ELR (cell line): Measurements from ENCODE around the gene SSPN.
"Not testable (repeated sequence)": the region's sequence is repeated elsewhere in the genome, so short reads cannot be mapped to it uniquely, and the experiment has no call there.

Source experiments
- DNase-seq: peaks from one replicate; pipeline ENCODE4 v3.0.0-alpha.2; 2015; ENCODE audit warnings: low read depth

Gene SSPN

GRCh38 chr12:26229910-26230309 is 34.5 kb downstream of the SSPN start:
- no peak for DNase-seq

GRCh38 chr12:26231470-26231869 is 36.1 kb downstream of the SSPN start:
- DNase-seq: no peak

DNA sequence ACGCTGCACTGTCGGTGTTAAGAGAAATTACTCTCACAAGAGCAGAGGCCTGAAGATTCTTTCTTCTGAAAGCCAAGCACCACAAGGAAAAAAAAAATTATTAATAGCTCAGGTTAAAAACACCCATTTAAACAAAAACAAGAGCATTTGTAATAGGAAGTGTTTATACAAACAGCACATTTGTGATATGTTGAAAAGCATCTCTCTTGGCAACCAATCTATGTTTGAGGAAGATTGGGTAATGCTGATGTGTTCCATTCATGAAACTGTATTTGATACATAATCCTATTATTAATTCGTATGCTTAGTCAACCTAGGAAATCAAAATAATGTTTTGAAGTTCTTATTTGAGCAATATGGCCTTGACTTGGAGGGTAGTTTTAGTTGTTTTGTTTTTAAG is 36.5 kb downstream of the SSPN start:
- no peak for DNase-seq

DNA sequence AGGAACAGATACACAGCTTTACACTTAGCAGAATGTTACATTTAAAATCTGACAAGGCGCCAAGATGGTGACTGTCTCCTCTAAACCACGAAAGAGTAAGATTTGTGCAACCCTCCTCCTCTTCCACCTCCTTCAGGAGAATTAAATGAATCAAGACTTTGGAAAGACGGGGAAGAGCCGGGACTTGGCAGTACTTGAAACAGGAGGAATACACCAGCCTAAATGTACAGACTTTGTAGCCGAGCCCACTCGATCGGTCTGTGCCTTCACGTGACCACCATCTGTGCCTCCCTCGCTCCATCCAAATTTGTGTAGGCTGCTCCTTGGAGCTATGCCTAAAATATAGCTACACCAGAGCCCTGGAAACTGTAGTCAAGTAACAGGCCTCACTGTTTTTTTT is 38.3 kb downstream of the SSPN start:
- peak; percentile 10 for DNase-seq

GRCh38 chr12:26235465-26235864 is 40.1 kb downstream of the SSPN start:
- not testable (repeated sequence) for DNase-seq

DNA sequence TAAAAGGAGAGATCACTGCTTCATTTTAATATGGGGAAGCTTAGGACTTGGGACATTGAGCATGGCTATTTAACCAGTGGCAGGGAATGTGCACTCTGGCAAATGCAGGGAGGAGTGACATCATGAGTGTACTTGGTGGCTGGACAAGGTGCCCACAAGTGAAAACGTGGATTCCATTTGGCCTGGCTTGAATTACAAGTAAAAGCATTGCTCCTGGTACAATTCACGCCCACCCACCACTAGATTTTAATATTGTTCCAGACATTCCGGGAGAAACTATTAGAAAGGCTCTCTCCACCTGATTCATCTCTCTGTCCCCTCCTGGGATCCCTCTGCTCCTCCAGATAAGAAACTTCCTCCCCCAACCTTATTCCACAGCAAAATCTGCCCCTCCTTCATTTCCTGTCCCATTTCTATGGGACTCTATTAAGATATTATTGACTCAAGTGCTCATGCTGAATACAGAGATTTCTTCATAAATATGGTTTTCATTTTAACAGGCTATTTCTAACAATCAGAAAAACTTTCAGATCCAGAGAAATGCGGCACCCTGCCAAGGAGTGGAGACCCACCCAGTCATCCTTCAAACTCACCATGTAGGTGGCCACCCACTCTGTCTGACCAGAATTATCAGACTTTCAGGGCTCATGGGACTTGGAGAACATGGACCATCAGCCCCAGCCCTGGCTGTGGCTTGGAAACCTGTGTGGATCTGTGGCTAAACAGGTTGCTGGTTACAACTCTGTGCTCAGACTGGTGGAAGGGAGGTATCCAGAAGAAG is 43.2 kb downstream of the SSPN start:
- DNase-seq: no peak

DNA sequence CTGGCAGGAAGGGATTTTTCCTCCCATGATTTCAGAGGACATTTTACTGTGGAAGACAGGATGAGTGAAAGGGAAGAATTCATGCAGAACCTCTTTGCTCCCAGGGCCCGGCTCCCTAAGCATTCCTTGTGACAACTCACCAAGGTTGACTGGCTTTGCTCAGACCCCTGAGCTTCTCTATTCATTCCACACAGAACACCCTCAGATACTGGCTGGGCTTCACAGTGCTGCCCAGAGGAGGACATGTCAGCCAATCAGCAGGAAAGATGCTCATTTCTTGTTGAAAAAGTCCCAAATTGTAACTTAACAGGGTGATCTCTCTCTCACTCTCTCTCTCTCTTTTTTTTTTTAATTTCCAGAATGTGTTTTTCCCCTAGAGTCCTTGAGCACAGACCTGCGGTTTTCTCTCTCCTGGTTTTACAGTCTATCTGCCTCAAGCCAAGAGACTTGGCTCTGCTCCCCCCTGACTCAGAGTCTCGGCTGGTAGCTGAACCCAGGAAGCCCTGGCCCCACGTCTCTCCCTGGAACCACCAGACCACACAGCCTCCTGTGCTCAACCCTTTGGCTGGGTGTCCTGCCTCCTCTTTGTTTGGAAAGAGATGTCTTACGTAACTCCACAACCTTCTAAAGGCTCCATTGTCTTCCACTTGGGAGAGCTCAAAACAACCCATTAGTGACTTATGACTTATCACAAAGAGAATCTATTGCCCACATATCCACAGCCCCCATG is 43.9 kb downstream of the SSPN start:
- peak; percentile 81 for DNase-seq

DNA sequence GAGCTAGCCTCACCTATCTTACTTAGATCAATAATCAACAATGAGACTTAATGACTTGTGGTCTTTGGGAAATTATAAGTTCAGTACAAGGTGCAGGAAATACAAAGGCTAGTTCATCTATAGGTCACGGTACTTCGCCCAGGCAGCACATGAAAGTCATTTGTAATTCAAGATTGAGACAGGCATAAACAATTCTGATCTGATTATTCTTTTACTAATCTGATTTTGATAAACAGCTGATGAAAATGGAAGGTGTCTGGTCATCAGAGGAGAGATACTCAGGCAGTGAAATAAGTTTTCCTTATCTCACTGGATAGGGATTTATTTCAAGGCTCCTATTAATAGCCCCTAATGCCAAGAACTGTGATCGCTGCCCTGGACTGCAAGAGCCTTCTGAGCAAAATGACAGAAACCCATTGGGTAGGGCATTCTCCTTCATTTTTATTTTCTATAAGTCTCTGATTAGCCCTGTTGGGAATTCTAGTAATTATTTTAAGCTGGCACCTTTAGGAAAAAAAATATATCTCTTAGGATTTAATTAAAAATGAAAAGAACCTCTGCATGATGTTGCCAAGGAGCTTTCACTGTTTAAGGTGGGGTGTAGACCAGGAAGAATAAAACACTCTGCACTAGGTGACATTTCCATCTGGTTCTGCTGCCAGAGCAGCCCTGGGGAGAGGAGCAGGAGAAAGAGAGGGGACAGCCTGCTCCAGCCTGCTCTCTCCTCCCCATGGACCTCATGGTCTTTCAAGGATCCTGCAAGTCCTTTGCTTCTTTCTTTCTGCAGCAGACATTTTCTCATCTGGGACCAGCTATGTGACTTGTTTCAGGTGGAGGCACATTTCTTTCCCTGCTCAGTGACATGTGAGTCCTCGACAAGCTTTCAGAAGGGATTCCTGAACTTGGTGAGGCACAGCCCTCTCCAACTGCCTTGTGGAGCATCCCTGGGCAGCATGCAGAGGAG is 44.8 kb downstream of the SSPN start:
- DNase-seq: no peak

- no peak for DNase-seq
These were observed 45.7 kb downstream of the SSPN start for GRCh38 chr12:26241080-26241479.

DNA sequence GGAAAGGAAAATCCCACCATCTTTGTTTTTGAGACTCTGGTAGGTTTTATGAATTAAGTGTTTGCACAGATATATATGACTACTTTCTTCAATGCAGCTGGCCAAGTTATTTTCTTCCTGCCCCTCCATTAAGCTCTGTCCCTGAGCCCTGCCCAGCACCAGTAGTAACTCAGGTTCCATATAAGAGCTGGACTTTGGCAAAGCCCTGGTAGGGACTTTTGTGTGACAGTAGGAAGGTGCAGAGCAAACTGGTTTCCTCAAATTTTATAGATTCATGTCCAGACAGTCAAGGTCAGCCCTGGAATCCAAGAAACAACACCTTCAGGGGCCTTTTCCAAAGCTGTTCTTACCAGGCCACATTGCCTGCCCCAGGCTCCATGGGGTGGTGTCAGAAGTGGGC is 47.3 kb downstream of the SSPN start:
- no peak for DNase-seq

DNA sequence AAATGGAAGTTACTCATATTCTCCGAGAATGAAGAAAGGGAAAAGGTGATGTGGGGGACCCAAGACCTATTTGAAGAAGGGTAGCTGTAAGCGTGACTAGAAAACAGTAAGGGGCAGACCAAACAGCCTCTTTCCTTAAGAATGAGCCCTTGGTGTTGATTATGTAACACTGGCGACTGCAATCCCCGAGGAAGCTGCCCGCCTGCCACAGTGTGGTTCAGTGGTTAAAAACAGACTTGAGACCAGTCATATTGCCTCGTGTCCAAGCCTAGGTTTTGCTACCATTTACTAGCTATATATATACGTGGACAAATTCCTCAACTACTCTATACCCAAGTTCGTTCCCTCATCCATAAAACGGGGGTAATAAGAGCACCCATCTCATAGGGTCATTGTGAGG is 49.1 kb downstream of the SSPN start:
- DNase-seq: no peak

DNA sequence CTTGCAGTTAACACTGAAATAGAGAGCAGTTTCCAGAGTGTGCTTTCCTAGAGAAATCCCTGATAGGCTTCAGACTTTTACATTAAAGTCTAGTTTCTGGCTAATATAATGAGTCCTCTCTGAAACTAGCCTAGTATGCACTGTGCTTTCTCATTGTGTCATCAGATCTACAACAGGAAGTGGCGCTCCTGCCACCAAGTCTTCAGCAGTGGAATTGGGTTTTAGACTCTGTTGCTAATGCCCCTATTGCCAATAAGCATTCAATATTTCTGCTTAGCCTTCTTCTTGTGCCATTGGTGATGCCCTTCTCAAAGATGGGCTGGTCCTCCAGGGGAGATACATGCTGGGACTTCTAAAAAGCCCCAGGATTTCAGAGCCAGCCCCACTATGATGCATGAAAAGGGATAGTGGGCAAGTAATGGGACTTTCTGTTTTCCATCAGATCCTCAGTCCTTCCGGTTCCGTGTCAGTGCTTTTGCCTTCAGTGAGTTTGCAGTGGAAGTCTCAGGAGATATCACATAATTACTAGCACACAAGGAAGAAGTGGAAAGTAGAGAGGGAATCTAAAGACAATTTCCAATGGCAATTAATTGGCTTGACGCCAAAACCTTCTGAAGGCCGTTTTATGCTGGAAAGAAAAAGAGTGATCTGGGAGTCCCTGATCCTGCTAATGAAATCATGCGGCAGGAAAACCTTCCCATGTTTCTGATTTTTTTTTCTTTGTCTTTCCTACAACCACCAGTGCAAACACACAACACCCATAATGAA is 50.0 kb downstream of the SSPN start:
- no peak for DNase-seq

DNA sequence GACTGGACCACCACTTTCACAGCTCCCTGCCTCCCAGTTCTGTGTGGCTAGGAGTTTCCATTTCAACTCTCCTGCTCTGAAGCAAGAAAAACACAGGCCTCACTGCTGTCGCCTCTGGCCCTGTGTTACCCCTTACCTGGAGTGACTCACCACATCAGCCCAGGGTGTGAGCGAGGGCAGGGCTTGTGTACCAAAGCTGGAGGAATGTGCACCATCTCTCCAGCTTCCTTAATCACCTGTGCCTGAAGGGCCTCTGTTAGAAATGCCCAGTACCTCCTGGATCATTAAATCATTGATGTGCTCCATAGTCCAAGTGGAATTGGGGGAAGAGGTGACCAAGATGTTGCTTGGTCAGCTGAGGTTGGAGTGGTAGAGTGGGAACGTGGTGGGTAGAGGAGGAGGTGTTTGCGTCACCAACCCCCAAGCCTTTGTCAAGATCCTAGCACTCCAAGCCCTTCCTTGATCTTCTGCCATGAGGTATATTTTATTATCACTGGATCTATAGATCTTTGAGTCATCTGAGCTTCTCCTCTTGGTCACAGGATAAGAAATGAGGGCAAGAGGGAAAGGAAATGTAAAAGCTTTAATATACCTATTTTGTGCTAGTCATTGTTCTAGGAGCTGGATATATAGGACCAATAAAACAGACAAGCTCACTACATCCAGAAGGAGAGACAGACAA is 51.3 kb downstream of the SSPN start:
- DNase-seq: no peak

DNA sequence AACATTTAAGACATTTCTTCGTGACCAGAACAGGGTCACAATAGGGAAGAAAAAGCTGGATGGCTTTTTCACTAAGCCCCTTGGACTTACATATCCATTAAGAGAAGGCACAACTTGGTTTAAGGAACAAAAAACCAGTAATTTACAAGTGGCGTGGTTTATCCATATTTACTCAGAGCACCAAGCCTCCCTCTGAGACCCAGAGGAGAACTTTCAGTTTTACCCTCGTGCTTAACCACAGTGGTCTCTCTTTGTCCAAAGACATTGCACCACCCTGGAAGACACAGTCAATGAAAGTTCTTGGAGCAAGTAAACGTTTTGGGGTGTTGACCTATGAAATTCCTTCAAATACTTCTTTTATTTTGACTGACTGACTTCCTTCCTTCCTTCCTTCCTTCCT is 52.5 kb downstream of the SSPN start:
- no peak for DNase-seq

GRCh38 chr12:26250801-26251200 is 55.4 kb downstream of the SSPN start:
- no peak for DNase-seq

- no peak for DNase-seq
These were observed 56.2 kb downstream of the SSPN start for GRCh38 chr12:26251600-26251999.

GRCh38 chr12:26252946-26253345 is 57.6 kb downstream of the SSPN start:
- DNase-seq: no peak

DNA sequence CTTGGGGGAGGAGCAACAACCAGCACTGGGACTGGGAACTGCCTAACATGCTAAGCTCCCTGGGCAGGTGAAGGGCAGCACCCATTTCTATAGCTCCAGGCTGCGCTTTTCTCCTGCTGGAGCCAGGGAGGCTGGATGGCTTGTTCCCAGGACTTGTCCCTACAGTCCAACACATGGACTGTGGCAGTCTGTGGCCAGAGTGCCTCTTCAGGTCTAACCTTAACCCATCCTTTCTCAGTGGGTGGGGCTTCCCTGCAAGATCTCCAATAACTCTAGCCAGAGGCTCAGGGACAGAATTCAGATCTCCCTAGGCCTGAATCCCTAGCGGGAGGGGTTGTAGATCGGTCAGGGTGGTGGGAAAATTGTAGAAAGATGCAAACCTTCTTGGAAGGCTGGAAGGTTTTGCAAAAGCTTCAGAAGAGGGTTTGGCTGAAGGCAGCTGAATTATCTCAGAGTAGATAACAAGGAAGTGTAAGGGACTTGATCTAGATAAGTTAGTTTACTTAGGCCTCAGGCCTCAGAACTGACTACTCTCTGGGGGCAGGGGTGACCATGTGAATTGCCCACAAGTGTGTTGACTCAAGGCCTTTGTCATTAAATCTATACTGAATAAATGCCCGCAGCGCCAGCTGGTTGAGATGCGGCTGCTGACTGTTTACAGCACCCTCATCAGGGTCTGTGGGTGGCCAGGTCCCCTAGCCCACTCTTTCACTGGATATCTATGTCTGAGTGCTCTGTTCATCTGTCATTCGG is 60.7 kb downstream of the SSPN start:
- DNase-seq: no peak

GRCh38 chr12:26264215-26264838 is 69.0 kb downstream of the SSPN start:
- DNase-seq: no peak

GRCh38 chr12:26265606-26266005 is 70.2 kb downstream of the SSPN start:
- no peak for DNase-seq
